OCI-M2 (cell line): ENCODE data around the gene AHI1.

Experiments used
- DNase-seq: peaks from one replicate; lab custom pipeline; 2025; ENCODE audit not compliant: unreplicated experiment; lab: John Stamatoyannopoulos, UW

Gene AHI1

DNA sequence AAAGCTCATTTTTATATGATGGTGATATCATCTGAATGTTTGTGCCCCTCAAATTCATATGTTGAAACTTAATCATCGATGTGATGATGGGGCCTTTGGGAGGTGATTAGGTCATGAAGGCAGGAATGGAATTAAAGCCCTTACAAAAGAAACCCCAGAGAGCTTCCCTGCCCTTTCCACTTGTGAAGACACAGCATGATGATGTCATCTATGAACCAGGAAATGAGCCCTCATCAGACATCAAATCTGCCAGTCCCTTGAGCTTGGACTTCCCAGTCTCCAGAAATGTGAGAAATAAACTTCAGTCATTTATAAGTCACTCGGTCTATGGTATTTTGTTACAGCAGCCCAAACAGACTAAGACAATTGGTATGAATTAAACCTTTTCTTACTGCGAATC, 163.4 kb downstream of the AHI1 start:
- no peak for DNase-seq

DNA sequence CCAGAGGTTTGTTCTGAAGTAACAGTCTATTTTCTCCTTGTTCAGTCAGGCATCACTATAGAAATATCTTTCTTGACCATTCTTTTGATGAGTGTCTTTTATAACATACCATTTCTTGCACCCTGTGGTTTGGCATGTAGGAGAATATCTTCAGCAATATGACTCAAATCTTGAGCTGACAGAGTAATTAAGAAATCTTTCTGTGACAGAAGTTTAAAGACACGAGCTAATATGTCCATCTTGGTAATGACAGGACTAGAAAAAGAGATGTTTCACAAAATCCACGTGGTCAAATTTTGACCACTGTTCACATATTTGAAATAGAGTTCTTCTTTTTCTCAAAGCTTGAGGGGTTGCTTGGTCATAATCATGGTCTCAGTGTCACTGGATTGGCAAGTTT, 166.5 kb downstream of the AHI1 start:
- DNase-seq = no peak

GRCh38 chr6:135329851-135330803, 167.4 kb downstream of the AHI1 start:
- DNase-seq = no peak

DNA sequence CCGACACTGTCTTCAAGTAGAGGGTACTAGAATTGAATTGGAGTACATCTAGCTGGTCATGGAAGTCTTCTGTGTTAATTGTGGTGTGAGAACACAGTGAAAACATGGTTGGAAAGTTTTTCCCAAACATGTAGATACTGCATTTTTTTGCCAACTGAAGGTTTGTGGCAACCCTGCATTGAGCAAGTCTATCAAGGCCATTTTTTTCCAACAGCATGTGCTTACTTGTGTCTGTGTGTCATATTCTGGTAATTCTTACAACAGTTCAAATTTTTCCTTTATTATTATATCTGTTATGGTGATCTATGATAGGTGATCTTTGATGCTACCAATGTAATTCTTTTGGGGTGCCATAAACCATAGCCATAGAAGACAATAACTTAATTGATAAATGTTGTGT, 169.4 kb downstream of the AHI1 start:
- no peak for DNase-seq

DNA sequence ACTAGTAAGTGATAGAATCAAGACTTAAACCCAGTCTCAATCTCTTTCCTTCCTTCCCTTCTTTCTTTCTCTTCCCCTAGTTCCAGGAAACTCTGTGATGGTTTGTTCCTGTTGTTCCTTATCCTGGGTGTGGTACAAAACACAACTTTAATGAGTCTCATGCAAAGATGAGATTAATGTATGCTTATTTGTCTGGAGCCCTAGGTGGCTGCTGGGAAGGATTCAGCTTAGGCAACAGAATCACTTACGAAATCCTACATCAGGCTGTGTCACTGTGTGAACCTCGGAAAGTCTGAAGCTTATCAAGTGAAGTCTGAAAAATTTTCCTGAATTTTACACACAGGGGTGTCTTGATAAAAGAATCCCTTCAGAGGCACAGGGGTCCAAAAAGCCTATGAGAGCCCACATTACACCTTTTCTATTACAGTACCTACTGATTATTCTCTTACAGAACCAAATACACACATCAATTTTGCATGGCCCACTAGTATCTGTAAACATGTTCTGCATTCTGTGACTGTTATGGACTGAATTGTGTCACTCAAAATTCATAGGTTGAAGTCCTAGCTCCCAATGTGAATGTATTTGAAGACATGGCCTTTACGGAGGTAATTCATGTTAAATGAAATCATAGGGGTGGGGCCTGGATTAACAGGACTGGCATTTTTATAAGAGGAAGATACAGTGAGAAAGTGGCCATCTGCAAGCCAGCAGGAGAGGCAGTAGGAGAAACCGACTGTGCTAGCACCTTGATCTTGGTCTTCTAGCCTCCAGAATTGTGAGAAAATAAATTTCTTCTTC, 171.7 kb downstream of the AHI1 start:
- DNase-seq = peak; percentile 30

DNA sequence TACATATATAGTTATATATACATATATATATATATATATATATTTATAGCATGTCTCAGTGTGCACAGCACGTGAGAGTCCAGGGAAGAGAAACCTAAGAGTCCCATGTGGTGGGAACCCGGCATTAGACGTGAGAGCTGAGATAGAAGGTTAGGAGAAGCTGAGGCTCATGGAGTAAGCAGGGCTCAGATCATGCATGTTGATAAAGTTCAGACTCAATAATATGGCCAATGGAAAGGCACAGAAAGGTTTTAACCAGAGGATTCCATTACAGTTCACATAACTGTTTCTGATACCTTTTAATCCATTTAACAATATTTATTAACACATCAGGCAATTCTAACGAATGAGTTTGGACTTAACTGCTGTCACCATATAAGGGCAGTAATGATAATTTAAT, 173.0 kb downstream of the AHI1 start:
- DNase-seq = no peak

DNA sequence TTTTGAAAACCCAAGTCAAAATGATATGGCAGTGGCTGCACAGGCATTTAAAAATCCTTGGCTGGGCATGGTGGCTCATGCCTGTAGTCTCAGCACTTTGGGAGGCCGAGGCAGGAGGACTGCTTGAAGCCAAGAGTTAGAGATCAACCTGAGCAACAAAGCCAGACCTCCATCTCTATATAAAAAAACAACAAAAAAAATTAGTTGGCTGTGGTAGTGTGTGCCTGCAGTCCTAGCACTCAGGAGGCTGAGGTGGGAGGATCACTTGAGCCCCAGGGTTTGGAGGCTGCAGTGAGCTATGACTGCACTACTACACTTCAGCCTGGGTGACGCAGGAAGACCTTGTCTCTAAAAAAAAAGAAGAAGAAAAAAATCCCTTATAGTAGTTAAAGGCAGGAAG, 173.6 kb downstream of the AHI1 start:
- DNase-seq = no peak

DNA sequence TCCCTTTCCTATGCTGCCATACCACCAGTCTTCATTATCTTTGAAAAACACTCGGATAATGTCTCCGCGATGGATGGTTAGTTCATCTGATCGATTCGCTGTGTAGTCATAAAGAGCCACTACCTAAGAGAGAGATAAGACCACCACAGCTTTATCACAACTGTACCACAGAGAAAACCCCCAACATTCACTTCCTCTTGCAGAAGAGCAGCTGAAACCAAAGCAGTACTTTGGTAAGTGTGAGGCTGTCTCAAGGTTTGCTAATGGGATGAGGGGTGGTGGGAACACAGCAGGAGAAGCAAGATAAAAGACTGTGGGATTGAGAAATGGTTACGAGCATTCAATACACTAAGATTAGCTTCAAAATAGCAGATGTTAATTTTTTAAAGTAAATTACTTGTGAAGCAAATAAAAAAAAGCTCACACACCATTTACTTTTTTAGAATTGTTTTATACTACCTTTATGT, 174.3 kb downstream of the AHI1 start:
- peak; percentile 86 for DNase-seq

- DNase-seq = no peak
Observed at GRCh38 chr6:135322427-135323201, 174.9 kb downstream of the AHI1 start.

DNA sequence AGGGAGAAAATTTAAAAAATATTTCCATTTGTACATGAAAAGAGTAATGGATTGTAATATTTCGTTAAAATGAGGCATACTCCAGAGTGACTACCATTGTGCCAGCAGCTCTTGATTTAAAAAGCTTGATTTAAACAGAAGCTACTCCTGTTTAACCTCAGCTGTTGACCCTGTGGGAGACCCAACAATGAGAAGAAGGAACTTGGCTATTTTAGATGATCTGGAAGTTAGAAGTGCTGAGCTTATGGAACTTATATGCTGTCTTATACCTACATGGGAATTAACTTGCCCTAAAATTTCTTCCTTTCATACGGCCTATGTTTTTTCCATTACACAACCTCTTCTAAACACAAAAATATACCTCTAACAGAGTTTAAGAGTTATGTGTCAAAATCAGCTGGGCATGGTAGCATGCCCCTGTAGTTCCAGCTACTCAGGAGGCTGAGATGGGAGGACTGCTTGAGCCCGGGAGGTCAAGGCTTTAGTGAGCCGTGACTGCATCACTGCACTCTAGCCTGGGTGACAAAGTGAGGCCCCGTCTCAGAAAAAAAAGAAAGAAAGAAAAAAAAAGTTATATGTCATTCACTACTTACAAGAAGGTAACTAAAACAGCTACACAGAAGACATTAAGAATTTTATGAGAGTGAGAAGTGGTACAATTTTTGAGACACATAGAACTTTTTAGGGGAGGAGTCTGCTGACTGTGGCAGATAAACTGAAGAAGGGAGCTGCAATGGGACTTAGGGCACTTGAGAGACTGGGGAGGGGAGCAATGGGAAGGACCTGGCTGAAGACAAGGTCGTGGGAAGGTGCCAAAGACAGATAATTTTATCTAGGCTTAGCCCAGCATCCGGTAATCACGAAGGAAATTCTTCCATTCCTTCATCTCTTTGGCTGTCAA, 176.6 kb downstream of the AHI1 start:
- DNase-seq = peak; percentile 79

- no peak for DNase-seq
Observed at GRCh38 chr6:135319819-135320218, 177.7 kb downstream of the AHI1 start.

DNA sequence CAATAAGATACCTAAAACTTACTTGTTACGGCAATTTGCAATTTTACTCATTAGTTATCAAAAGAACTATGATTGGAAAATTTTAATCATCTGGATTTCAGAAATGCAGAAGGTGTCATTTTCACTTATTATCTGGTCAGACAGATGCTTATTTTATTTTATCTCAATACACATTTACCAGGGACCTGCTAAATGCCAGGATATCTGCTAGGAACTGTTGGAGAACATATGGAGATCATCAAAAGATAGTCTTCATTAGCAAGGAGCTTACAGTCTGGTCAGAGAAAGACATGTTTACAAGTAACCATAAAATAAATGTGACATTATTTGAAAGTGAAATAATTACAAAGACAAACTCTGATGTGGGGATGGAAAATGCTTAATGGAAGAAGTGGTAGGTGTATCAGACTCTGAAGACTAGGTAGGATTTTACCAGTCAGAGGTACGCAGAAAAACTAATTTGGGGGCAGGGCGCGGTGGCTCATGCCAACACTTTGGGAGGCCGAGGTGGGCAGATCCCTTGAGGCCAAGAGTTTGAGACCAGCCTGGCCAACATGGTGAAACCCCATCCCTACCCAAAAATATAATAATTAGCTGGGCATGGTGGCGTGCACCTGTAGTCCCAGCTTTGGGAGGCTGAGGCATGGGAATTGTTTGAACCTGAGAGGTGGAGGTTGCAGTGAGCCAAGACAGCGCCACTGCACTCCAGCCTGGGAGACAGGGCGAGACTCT, 178.6 kb downstream of the AHI1 start:
- DNase-seq = no peak

GRCh38 chr6:135314543-135314942, 183.0 kb downstream of the AHI1 start:
- no peak for DNase-seq

DNA sequence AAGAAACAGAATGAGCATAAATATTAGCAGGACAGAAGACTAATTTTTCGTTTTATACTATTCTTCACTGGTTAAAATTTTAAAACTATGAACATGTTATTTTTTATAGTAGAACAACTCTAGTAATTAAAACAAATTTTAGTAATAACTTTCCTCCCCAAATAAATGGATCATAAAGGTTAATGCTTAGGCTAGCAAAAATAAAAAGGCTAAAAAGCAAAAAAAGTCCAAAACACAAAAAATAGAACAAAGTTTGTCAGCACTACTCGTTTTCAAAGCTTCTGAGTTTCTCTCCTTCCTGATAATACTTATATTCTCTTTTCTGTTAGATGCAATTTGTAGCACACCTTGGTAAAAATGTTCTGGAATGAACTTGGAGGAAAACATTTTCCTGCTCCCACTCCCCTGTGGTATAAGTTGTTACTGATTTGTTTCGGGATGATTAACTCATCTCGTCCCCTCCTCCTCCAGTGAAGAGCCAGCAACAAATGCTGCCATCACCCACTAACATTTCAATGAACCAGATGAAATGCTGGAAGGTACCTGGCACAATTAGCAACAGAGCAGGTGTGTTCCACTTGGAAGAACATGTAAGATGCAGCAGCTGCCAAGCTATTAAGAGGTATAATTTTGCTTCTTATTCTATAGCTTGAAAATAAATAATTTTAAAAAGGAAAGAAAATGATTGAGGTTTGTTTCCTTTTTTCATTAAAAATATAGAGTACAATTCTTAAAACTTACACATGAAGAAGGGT, 185.9 kb downstream of the AHI1 start:
- no peak for DNase-seq

- no peak for DNase-seq
Observed at GRCh38 chr6:135310291-135310690, 187.2 kb downstream of the AHI1 start.

- no peak for DNase-seq
Observed at GRCh38 chr6:135306740-135307420, 190.7 kb downstream of the AHI1 start.

GRCh38 chr6:135306166-135306565, 191.4 kb downstream of the AHI1 start:
- DNase-seq = no peak

DNA sequence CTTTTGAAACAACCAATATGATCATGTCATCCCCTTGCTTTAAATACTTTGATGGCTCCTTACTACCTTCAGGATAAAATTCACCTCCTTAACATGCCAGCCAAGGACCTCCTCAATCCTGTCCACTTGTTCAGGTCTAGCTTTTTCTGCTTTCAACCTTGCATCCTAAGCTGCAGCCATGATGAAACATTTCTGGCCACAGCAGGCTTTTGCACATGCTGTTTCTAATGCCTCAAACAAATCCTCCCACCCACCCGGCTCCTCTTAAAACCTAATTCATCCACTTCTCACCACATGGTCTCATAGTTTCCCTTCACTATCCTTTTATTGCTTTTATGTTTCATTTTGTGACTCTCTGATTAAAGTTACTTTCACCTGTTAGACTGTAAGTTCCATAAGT, 191.9 kb downstream of the AHI1 start:
- no peak for DNase-seq
